ENCODE data around the gene CRELD2. TPM values are rescaled to one million over a fixed set of nuclear protein-coding genes. Genes with fewer than 3 reads are reported as not detected.

The CRELD2 gene
- total and polyA plus RNA-seq, 2 of the 8 experiments (the other 6 are each of a cell fraction or from before 2014, with no cell fraction given), result 24.5 to 36.6 TPM

DNA sequence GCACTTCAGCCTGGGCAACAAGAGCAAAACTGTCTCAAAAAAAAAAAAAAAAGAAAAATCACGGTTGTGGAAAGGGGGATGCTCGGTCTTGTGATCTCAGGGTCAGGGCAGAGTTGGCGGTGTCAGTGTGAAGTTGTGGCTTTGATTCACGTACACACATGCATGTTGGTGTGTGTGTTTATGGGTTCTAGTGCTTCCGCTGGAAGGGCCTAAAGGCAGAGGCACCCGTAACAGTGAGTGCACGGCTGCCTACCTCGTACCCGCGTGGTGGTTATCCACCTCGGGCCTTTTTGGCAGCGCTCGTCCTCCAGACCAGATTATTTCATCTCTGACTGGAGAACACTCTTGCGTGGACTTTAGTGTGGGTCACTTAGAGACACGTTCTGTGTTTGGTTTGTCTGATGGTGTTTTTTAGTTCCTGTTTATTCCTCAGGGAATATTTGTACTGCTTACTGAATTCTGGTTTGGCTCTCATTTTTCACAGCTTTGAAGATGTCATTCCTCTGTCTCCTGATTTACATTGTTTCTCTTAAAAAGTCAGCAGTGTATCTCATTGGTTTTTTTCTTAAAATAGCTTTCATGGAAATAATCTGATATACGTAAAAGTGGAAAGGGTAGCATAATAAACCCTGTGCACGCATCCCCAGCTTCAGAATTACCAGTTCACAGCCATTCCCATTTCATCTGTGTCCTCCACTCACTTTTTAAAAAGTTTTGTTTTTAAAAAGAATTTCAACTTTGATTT is 49.2 kb upstream of the CRELD2 start:
- Histone ChIP-seq H2BK20ac (ENCODE audit: low read length) (no peak overlapping the region), H2BK5ac (ENCODE audit: low read depth, low read length) (no peak overlapping the region; the same call in 1 of the 2 replicates), H3K36me3 (ENCODE audit: control insufficient read depth in 2 of 4, insufficient read depth in 4 of 4, low read length in 3 of 4) (peaks cover 0 to 6% (median 0%) of the 10 kb centered on the region in 4 experiments; a peak in 3 of 8 replicates), H2BK15ac (ENCODE audit: low read length) (no peak overlapping the region), H2AK5ac (ENCODE audit: low read depth, low read length) (no peak overlapping the region), H3K4me3 (ENCODE audit: extremely low read depth in 1 of 4, insufficient read depth in 2 of 4, low read depth in 3 of 4, low read length in 4 of 4) (no peak overlapping the region), H3K4me1 (replicated peaks in 1 of 4; ENCODE audit: control insufficient read depth in 3 of 4, insufficient read depth in 4 of 4, low read length in 3 of 4) (no peaks in the 10 kb centered on the region), H4K91ac (replicated peaks; ENCODE audit: insufficient read length, low read length) (no peak overlapping the region), H2BK12ac (ENCODE audit: low read depth, low read length) (no peak overlapping the region), H3K9me3 (ENCODE audit: insufficient read depth in 2 of 2, low read depth in 1 of 2, low read length in 1 of 2) (peaks cover 9 to 10% of the 10 kb centered on the region in 2 experiments), H3K23ac (ENCODE audit: insufficient read length) (no peak overlapping the region), H3K27ac (ENCODE audit: low read depth, low read length) (no peak overlapping the region), H3K14ac (ENCODE audit: insufficient read length) (no peak overlapping the region), H3K79me1 (ENCODE audit: low read depth, low read length) (peaks cover 22% of the 10 kb centered on the region), H3K4ac (replicated peaks; ENCODE audit: insufficient read length, low read depth, low read length) (no peak overlapping the region), H3K23me2 (ENCODE audit: low read depth, low read length) (no peaks in the 10 kb centered on the region), H2AFZ (ENCODE audit: low read length) (no peak overlapping the region), H3K4me2 (ENCODE audit: insufficient read depth in 1 of 2, low read depth in 2 of 2, low read length in 2 of 2) (no peak overlapping the region), H3K18ac (ENCODE audit: extremely low read depth, low read length) (no peak overlapping the region), H3K56ac (replicated peaks; ENCODE audit: insufficient read length, low read depth, low read length) (no peak overlapping the region), H3K9ac (replicated peaks in 1 of 4; ENCODE audit: extremely low read depth in 1 of 4, low read depth in 3 of 4, low read length in 3 of 4) (no peak overlapping the region), H3K27me3 (replicated peaks in 1 of 4; ENCODE audit: control insufficient read depth in 3 of 4, extremely low read depth in 1 of 4, insufficient read depth in 3 of 4, low read length in 3 of 4) (no peaks in the 10 kb centered on the region), H4K5ac (ENCODE audit: insufficient read length, low read depth, low read length) (no peak overlapping the region), H4K8ac (ENCODE audit: extremely low read depth, insufficient read depth, low read length) (no peak overlapping the region), H2BK120ac (replicated peaks; ENCODE audit: low read depth, low read length) (peak overlapping the region; percentile 28), H4K20me1 (replicated peaks in 1 of 2; ENCODE audit: control insufficient read depth in 1 of 2, insufficient read depth in 2 of 2, low read length in 2 of 2) (peaks cover 9 to 21% of the 10 kb centered on the region in 2 experiments), H3K79me2 (ENCODE audit: control insufficient read depth in 1 of 2, insufficient read depth in 2 of 2, low read length in 2 of 2) (peaks cover 23 to 90% of the 10 kb centered on the region in 2 experiments)
- POLR2A ChIA-PET (ENCODE audit: partially characterized antibody), result no interaction called here
- FAIRE-seq (no peak), DNase-seq (ENCODE audit: low read depth in 1 of 2, low spot score in 2 of 2) (no peak)
- WGBS, 2 experiments (ENCODE audit: extremely low coverage in 1 of 2, insufficient coverage in 1 of 2, insufficient read length in 1 of 2, insufficient replicate concordance in 2 of 2, low coverage in 1 of 2, low lambda C conversion rate in 2 of 2, missing lambda C conversion rate in 1 of 2), result 91% methylated on average over 17 of the region's 17 CpGs; no CpG with 5 or more reads in 1 of the 2 experiments
- CTCF ChIA-PET (ENCODE audit: partially characterized antibody), result interaction anchor here (0.7 to 3.0 kb wide), 3 partner anchors 9 to 142 kb away, joined by 3 to 9 read pairs (median 4); no protein-coding TSS in a partner anchor
- TF ChIP-seq TCF12 (IDR thresholded peaks at IDR 0.05; ENCODE audit: low read depth, low read length), result no peak
- TF ChIP-seq SRF (IDR thresholded peaks at IDR 0.05; ENCODE audit: low read depth, low read length), result no peak
- no peak for TF ChIP-seq SP2 (IDR thresholded peaks at IDR 0.05; ENCODE audit: low read length)
- TF ChIP-seq KDM5A (IDR thresholded peaks at IDR 0.05; ENCODE audit: low read length), result no peak
- TF ChIP-seq ZNF274 (IDR thresholded peaks at IDR 0.05; ENCODE audit: borderline replicate concordance, extremely low read depth, low read length), result no peak
- no peak for TF ChIP-seq BCL11A (IDR thresholded peaks at IDR 0.05; ENCODE audit: low read depth in 2 of 2, low read length in 2 of 2)
- no peak for TF ChIP-seq GABPA (IDR thresholded peaks at IDR 0.05; ENCODE audit: borderline replicate concordance, insufficient read depth, low read length)
- no peak for TF ChIP-seq SAP30 (IDR thresholded peaks at IDR 0.05; ENCODE audit: insufficient read depth, insufficient replicate concordance, low read length)
- TF ChIP-seq EP300 (IDR thresholded peaks at IDR 0.05; ENCODE audit: borderline replicate concordance in 1 of 2, low read depth in 2 of 2, low read length in 2 of 2), result no peak
- TF ChIP-seq RNF2 (IDR thresholded peaks at IDR 0.05; ENCODE audit: borderline replicate concordance, low read depth, low read length, missing control alignments, poor library complexity, severe bottlenecking), result no peak
- no peak for TF ChIP-seq CREB1 (IDR thresholded peaks at IDR 0.05)
- no peak for TF ChIP-seq HDAC6 (IDR thresholded peaks at IDR 0.05; ENCODE audit: low read depth, low read length)
- no peak for TF ChIP-seq TEAD4 (IDR thresholded peaks at IDR 0.05; ENCODE audit: low read depth, low read length)
